Fibroblast of villous mesenchyme (primary cell): ENCODE measurements around the gene APP. TPM values are rescaled to one million over a fixed set of nuclear protein-coding genes. Genes with fewer than 3 reads are reported as not detected.

ENCODE experiments used
- DNase-seq: peaks from one replicate; pipeline ENCODE4 v3.0.0-alpha.2; 2010; ENCODE audit warnings: low read depth
- H3K4me3 ChIP-seq: 2 replicates; pipeline ENCODE4 v1.5.1; 2011; ENCODE audit warnings: low read depth, mild to moderate bottlenecking, low read length
- total RNA-seq: library from RNA; depleted of rRNA; stranded (reverse); fragments of >200 nt; gene quantifications from 2 replicates; pipeline ENCODE4 v1.2.3, GENCODE V29; 2012
- TF ChIP-seq, protein P1 (sequence below): IDR thresholded peaks from 2 replicates; pipeline ENCODE4 v1.5.1; 2012; ENCODE audit warnings: low read depth, mild to moderate bottlenecking, low read length; ENCODE audit not compliant: insufficient read depth

The APP gene
- total RNA-seq, 1 donor, result 353 TPM

GRCh38 chr21:25858325-25858724, 312.2 kb downstream of the APP start:
- no peak overlapping the region for H3K4me3 ChIP-seq
- DNase-seq, result no peak
- TF ChIP-seq, protein P1, sequence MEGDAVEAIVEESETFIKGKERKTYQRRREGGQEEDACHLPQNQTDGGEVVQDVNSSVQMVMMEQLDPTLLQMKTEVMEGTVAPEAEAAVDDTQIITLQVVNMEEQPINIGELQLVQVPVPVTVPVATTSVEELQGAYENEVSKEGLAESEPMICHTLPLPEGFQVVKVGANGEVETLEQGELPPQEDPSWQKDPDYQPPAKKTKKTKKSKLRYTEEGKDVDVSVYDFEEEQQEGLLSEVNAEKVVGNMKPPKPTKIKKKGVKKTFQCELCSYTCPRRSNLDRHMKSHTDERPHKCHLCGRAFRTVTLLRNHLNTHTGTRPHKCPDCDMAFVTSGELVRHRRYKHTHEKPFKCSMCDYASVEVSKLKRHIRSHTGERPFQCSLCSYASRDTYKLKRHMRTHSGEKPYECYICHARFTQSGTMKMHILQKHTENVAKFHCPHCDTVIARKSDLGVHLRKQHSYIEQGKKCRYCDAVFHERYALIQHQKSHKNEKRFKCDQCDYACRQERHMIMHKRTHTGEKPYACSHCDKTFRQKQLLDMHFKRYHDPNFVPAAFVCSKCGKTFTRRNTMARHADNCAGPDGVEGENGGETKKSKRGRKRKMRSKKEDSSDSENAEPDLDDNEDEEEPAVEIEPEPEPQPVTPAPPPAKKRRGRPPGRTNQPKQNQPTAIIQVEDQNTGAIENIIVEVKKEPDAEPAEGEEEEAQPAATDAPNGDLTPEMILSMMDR, result no peak

- DNase-seq, result no peak
- TF ChIP-seq, protein P1, result no peak
- H3K4me3 ChIP-seq, result no peak overlapping the region
These were observed 313.1 kb downstream of the APP start for GRCh38 chr21:25857308-25858074.

- DNase-seq, result no peak
- TF ChIP-seq, protein P1, result no peak
These were observed 315.0 kb downstream of the APP start for GRCh38 chr21:25855576-25855975.

GRCh38 chr21:25850126-25850842, 320.3 kb downstream of the APP start:
- no peak overlapping the region for H3K4me3 ChIP-seq
- TF ChIP-seq, protein P1, result no peak
- DNase-seq, result no peak

More at GRCh38 chr21:25855576-25855975, 315.0 kb downstream of the APP start:
- no peak overlapping the region for H3K4me3 ChIP-seq

DNA sequence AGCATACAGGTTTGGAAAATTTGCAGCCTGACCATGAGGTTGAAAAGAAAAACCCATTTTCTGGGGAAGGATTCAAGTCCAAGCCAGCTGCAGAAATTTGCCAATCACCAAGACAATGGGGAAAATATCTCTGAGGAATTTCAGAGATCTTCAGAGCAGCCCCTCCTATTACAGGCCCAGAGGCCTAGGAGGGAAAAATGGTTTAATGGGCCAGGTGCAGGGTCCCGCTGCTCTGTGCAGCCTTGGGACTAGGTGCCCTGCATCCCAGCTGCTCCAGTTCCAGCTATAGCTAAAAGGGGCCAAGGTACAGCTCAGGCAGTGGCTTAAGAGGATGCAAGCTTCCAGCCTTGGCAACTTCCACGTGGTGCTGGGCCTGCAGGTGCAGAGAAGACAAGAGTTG, 322.3 kb downstream of the APP start:
- TF ChIP-seq, protein P1, result no peak
- H3K4me3 ChIP-seq, result no peak overlapping the region
- DNase-seq, result no peak

- TF ChIP-seq, protein P1, result no peak
- no peak overlapping the region for H3K4me3 ChIP-seq
- peak; percentile 84 for DNase-seq
These were observed 324.8 kb downstream of the APP start for GRCh38 chr21:25845729-25846256.
